22Rv1 (cell line): ENCODE measurements around the gene KATNAL1.

Source experiments
- ZFX ChIP-seq: fragments of 450-650 bp; IDR thresholded peaks from 2 replicates; pipeline ENCODE4 v1.6.1; 2017; ENCODE audit warnings: antibody characterized with exemption, borderline replicate concordance
- TF ChIP-seq, protein P1 (sequence below): fragments of 450-650 bp; IDR thresholded peaks from 2 replicates; pipeline ENCODE4 v1.5.1; 2017; ENCODE audit warnings: mild to moderate bottlenecking

DNA sequence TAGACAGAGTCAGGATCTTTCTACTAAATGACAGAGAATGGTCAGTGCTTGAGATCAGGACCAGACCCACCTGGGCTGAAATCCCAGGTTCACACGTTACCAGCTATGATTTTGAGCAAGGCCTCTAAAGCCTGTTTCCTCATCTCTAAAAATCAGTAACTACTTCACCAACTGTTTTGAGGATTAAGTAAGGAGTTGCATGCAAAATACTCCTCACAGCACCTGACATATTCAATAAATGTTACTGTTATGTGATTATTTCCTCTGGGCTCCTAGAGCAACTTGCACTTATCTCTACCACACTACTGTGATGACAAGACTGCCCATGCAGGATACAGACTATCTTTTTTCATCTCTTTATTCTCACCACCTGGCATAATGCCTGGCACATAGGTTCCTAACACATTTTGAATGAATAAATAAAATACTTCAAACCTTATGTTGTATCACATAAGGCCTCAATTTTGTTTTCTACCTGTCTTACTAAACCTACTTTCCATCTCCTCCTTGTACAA lies 1.8 kb downstream of the KATNAL1 start:
- TF ChIP-seq, protein P1, sequence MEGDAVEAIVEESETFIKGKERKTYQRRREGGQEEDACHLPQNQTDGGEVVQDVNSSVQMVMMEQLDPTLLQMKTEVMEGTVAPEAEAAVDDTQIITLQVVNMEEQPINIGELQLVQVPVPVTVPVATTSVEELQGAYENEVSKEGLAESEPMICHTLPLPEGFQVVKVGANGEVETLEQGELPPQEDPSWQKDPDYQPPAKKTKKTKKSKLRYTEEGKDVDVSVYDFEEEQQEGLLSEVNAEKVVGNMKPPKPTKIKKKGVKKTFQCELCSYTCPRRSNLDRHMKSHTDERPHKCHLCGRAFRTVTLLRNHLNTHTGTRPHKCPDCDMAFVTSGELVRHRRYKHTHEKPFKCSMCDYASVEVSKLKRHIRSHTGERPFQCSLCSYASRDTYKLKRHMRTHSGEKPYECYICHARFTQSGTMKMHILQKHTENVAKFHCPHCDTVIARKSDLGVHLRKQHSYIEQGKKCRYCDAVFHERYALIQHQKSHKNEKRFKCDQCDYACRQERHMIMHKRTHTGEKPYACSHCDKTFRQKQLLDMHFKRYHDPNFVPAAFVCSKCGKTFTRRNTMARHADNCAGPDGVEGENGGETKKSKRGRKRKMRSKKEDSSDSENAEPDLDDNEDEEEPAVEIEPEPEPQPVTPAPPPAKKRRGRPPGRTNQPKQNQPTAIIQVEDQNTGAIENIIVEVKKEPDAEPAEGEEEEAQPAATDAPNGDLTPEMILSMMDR = no peak
- no peak for TF ChIP-seq ZFX
